ENCODE data around the gene OVCA2. TPM values are rescaled to one million over a fixed set of nuclear protein-coding genes. Genes with fewer than 3 reads are reported as not detected.
A peak's percentile ranks its signal among the peaks of the same experiment; 100 is the strongest.

The OVCA2 gene
- total RNA-seq, 2 donors from 2014 or later = 29.0 to 33.3 TPM

DNA sequence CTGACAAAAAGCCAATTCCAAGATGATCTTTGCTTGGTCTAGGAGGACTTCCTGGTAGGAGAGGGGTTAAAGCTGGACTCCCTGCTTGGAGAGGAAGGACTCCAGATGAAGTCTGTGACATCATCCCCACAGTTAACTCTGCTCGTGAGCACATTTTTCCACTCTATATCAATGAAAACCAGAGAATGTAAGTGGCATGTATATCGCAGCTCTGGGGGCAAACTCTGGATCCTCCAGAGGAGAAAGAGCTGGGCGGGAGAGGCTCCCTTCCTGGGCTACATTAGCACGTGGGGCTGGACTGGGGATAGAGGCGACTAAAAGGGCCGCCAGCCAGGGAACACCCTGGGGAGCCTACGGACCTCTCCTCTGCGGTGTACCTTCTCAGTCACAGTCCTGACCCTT lies 47.2 kb downstream of the OVCA2 start:
- Mint-ChIP-seq H3K36me3 (ENCODE audit: insufficient read depth in 2 of 2) (peaks cover 8 to 11% of the 10 kb centered on the region in 2 donors), H3K9me3 (no peaks in the 10 kb centered on the region), H3K27me3 (ENCODE audit: low read depth) (no peaks in the 10 kb centered on the region), H3K4me1 (ENCODE audit: low read depth) (peaks cover 74% of the 10 kb centered on the region), H3K27ac (peak overlapping the region; percentile 69), H3K4me3 (peak overlapping the region; percentile 86 to 90)
- DNase-seq = no peak
- ATAC-seq (replicated peaks in 1 of 2) = peak; percentile 37 to 39

DNA sequence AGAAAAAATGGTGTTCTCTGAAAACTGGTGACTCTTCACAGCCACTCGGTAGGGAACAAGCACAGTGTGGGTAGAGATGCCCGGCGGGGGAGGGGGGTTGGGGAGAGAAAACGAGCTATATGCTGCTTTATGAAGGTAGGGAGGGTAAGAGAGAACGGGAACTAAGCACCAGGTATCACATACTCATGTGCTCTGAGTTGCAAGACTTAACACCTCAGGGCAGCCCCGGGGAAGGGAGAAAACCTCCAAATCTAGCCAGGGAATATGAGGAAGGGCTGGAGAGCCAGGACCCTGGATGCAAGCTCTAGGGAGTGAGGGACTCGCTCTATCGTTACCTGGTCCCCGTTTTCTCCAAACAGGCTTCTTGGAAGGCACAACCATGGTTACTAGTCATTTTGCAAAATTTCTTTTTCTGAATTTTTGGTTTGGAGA lies 48.4 kb downstream of the OVCA2 start:
- no peak for ATAC-seq (replicated peaks in 1 of 2)
- H3K36me3 Mint-ChIP-seq (ENCODE audit: insufficient read depth in 2 of 2) = peaks cover 3 to 6% of the 10 kb centered on the region in 2 donors
- no peak for DNase-seq
- H3K4me3 Mint-ChIP-seq = peak overlapping the region; percentile 86 to 90
- no peaks in the 10 kb centered on the region for H3K27me3 Mint-ChIP-seq (ENCODE audit: low read depth)
- no peak overlapping the region for H3K27ac Mint-ChIP-seq
- peaks cover 65% of the 10 kb centered on the region for H3K4me1 Mint-ChIP-seq (ENCODE audit: low read depth)
- no peaks in the 10 kb centered on the region for H3K9me3 Mint-ChIP-seq

DNA sequence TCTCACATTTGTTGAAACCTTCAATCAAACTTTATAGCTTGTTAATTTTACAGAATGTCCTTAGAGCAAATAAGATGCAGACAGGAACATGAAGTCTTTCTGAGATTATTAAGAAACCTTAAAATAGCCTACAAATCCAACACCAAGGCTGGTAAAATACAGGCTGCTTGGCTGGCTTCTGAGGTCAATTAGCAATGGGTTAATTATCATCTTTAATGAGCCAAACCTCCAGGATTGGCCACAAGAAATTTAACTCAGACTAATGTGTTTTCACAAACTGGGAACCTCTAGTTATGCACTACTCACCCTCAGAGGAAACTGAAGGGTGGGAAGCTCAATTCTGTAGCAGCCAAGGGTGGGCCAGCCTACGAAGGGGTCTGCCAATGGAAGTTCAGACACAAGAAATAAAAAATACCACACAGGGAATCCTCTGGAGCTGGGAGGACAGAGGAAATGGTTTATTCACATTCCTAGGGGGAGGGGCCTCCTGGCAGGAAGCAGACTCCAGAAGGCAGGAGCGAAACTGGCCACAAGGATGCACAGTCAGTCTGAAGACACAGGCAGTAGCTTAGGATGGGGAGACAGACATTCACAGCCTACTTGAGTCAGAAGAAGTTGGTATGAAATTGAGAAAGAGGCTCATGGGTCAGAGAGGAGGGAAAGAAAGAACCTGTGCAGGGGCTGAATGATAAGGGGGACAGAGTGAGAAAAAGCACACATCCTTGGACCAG lies 49.1 kb downstream of the OVCA2 start:
- peak overlapping the region; percentile 86 to 90 for H3K4me3 Mint-ChIP-seq
- H3K36me3 Mint-ChIP-seq (ENCODE audit: insufficient read depth in 2 of 2) = peaks cover 3 to 6% of the 10 kb centered on the region in 2 donors
- ATAC-seq (replicated peaks in 1 of 2) (no peak), DNase-seq (no peak)
- peak overlapping the region; percentile 72 for H3K27ac Mint-ChIP-seq
- H3K27me3 Mint-ChIP-seq (ENCODE audit: low read depth) = no peaks in the 10 kb centered on the region
- H3K9me3 Mint-ChIP-seq = no peaks in the 10 kb centered on the region
- H3K4me1 Mint-ChIP-seq (ENCODE audit: low read depth) = peaks cover 60% of the 10 kb centered on the region

DNA sequence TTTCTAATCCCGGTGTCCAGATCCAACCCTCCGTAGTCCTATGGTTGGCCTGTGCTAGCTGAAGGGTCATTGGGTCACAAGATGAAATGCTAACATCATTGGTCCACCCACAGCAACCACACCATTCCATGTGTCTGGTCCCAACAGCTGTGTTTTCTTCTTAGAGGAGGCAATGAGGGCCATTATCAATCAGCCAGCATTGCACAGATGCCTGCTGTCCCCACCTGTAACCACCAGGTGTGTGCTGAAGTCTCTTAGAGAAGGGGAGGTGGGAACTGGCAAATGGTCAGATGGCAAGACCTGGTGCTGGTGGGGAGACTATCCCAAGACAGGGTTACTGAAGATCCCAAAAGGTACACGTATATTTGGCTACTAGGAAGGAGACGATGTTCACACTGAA lies 50.4 kb downstream of the OVCA2 start:
- H3K9me3 Mint-ChIP-seq = no peaks in the 10 kb centered on the region
- ATAC-seq (replicated peaks in 1 of 2) = no peak
- no peaks in the 10 kb centered on the region for H3K27me3 Mint-ChIP-seq (ENCODE audit: low read depth)
- peaks cover 3 to 6% of the 10 kb centered on the region in 2 donors for H3K36me3 Mint-ChIP-seq (ENCODE audit: insufficient read depth in 2 of 2)
- H3K4me3 Mint-ChIP-seq = no peak overlapping the region
- H3K4me1 Mint-ChIP-seq (ENCODE audit: low read depth) = peaks cover 47% of the 10 kb centered on the region
- no peak for DNase-seq
- no peak overlapping the region for H3K27ac Mint-ChIP-seq

Other genes with a start within 250 kb of the OVCA2 start
- gene SMYD4, start 212.1 kb upstream of the OVCA2 start, total RNA-seq = 10 to 100 TPM; 23.0 to 30.6 TPM
- gene RPA1, start 212.0 kb upstream of the OVCA2 start, total RNA-seq = 100 to 1,000 TPM; 178 to 211 TPM
- under 1 TPM; 0.14 to 0.21 TPM for gene RTN4RL1, start 16.7 kb upstream of the OVCA2 start, total RNA-seq
- gene DPH1, start 11.9 kb upstream of the OVCA2 start, total RNA-seq = 10 to 100 TPM; 36.8 to 40.8 TPM
- 10 to 100 TPM; 11.7 to 21.4 TPM for gene HIC1, start 13.1 kb downstream of the OVCA2 start, total RNA-seq

Measured in activated T-cell treated with anti-CD3 and anti-CD28 coated beads, Interleukin-2, amount 50 U/mL, for 72 hours (primary cell).